OCI-LY1 (cell line): ENCODE data around the gene CUL2.

Experiments
- H2AFZ ChIP-seq: fragments of 200-600 bp; sonication (generic), shearing (Covaris generic); 2 replicates; pipeline ENCODE4 v1.6.0; 2014; ENCODE audit warnings: antibody characterized with exemption, mild to moderate bottlenecking, low read length
- H3F3A ChIP-seq: fragments of 200-600 bp; sonication (generic), shearing (Covaris generic); 2 replicates; pipeline ENCODE4 v1.6.0; 2014; ENCODE audit warnings: mild to moderate bottlenecking, antibody characterized with exemption, low read length, moderate library complexity; ENCODE audit not compliant: insufficient read depth
- H3K27ac ChIP-seq: fragments of 200-600 bp; sonication (generic); 2 replicates; pipeline ENCODE4 v1.5.1; 2014; ENCODE audit warnings: low read length, mixed run types, mild to moderate bottlenecking, low read depth; ENCODE audit not compliant: poor library complexity, severe bottlenecking
- H3K27me3 ChIP-seq: fragments of 200-600 bp; sonication (generic); 2 replicates; pipeline ENCODE4 v1.6.0; 2014; ENCODE audit warnings: antibody characterized with exemption, mild to moderate bottlenecking, low read length, moderate library complexity; ENCODE audit not compliant: insufficient read depth
- H3K36me3 ChIP-seq: fragments of 200-600 bp; sonication (generic); 2 replicates; pipeline ENCODE4 v1.6.1; 2014; ENCODE audit warnings: mild to moderate bottlenecking, antibody characterized with exemption, low read length, moderate library complexity, mixed read lengths; ENCODE audit not compliant: insufficient read depth
- H3K4me1 ChIP-seq: fragments of 200-600 bp; sonication (generic); 2 replicates; pipeline ENCODE4 v1.5.1; 2014; ENCODE audit warnings: mild to moderate bottlenecking, low read length, moderate library complexity; ENCODE audit not compliant: insufficient read depth, severe bottlenecking
- H3K4me2 ChIP-seq: fragments of 200-600 bp; sonication (generic), shearing (Covaris generic); 2 replicates; pipeline ENCODE4 v1.6.1; 2014; ENCODE audit warnings: low read length
- H3K4me3 ChIP-seq: fragments of 200-600 bp; sonication (generic); 2 replicates; pipeline ENCODE4 v1.5.1; 2014; ENCODE audit warnings: low read length, low read depth, mild to moderate bottlenecking, mixed read lengths; ENCODE audit not compliant: poor library complexity, severe bottlenecking
- H3K79me2 ChIP-seq: fragments of 200-600 bp; shearing (Covaris generic); 2 replicates; pipeline ENCODE4 v1.6.1; 2016; ENCODE audit warnings: mixed run types, low read length, mixed read lengths; ENCODE audit not compliant: insufficient read depth
- H3K9ac ChIP-seq: fragments of 200-600 bp; sonication (generic), shearing (Covaris generic); 2 replicates; pipeline ENCODE4 v1.6.1; 2014; ENCODE audit warnings: mild to moderate bottlenecking, low read length, mixed read lengths
- H3K9me2 ChIP-seq: fragments of 200-600 bp; sonication (generic), shearing (Covaris generic); 2 replicates; pipeline ENCODE4 v1.6.1; 2014; ENCODE audit warnings: low read depth, mild to moderate bottlenecking, low read length, mixed read lengths
- H3K9me3 ChIP-seq: fragments of 200-600 bp; shearing (Covaris generic); 2 replicates; pipeline ENCODE4 v1.6.1; 2014; ENCODE audit warnings: low read length, mixed read lengths
- H4K20me1 ChIP-seq: fragments of 200-600 bp; sonication (generic), shearing (Covaris generic); 2 replicates; pipeline ENCODE4 v1.6.0; 2016; ENCODE audit warnings: mild to moderate bottlenecking, low read length; ENCODE audit not compliant: insufficient read depth
- EZH2 ChIP-seq: fragments of 200-600 bp; sonication (generic), shearing (Covaris generic); IDR thresholded peaks from 2 replicates; pipeline ENCODE4 v1.8.0; 2017; ENCODE audit warnings: borderline replicate concordance, mixed run types, mild to moderate bottlenecking, antibody characterized with exemption, low read length, moderate library complexity, mixed read lengths
- TF ChIP-seq, protein P1 (sequence below): fragments of 200-600 bp; sonication (generic), shearing (Covaris generic); IDR thresholded peaks from 2 replicates; pipeline ENCODE4 v1.5.1; 2017; ENCODE audit warnings: mild to moderate bottlenecking, antibody characterized with exemption, low read length, moderate library complexity, mixed read lengths

Gene CUL2

DNA sequence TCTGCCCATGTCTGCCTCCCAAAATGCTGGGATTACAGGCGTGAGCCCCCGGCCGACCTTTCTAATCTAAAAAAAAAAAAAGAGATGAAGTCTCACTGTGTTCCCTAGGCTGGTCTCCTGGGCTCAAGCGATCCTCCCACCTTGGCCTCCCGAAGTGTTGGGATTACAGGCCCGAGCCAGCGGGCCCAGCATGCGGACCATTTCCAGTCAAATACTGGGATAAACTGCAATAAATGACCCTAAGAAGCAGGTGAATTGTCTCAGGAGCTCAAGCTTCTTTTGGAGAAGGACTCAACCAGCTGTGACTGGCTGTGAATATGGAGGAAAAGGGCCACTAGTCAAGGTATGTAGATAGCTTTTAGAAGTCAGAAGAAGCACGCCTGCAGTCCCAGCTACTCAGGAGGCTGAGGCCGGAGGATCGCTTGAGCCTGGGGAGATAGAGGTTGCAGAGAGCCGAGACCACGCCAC lies 36.0 kb upstream of the CUL2 start:
- Histone ChIP-seq H3K36me3 (no peaks in the 10 kb centered on the region; the same call in 1 of the 2 replicates), H3K4me1 (peaks cover 22% of the 10 kb centered on the region), H3K4me3 (peak overlapping the region; percentile 100), H3K9me3 (no peaks in the 10 kb centered on the region), H3K27me3 (no peaks in the 10 kb centered on the region), H3K4me2 (peak overlapping the region; percentile 95), H3K9me2 (no peaks in the 10 kb centered on the region), H3K27ac (peak overlapping the region; percentile 73), H3F3A (no peaks in the 10 kb centered on the region), H2AFZ (no peak overlapping the region), H4K20me1 (no peaks in the 10 kb centered on the region), H3K79me2 (no peaks in the 10 kb centered on the region), H3K9ac (peak overlapping the region; percentile 83)
- TF ChIP-seq, protein P1, sequence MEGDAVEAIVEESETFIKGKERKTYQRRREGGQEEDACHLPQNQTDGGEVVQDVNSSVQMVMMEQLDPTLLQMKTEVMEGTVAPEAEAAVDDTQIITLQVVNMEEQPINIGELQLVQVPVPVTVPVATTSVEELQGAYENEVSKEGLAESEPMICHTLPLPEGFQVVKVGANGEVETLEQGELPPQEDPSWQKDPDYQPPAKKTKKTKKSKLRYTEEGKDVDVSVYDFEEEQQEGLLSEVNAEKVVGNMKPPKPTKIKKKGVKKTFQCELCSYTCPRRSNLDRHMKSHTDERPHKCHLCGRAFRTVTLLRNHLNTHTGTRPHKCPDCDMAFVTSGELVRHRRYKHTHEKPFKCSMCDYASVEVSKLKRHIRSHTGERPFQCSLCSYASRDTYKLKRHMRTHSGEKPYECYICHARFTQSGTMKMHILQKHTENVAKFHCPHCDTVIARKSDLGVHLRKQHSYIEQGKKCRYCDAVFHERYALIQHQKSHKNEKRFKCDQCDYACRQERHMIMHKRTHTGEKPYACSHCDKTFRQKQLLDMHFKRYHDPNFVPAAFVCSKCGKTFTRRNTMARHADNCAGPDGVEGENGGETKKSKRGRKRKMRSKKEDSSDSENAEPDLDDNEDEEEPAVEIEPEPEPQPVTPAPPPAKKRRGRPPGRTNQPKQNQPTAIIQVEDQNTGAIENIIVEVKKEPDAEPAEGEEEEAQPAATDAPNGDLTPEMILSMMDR, result no peak
- TF ChIP-seq EZH2, result no peak

DNA sequence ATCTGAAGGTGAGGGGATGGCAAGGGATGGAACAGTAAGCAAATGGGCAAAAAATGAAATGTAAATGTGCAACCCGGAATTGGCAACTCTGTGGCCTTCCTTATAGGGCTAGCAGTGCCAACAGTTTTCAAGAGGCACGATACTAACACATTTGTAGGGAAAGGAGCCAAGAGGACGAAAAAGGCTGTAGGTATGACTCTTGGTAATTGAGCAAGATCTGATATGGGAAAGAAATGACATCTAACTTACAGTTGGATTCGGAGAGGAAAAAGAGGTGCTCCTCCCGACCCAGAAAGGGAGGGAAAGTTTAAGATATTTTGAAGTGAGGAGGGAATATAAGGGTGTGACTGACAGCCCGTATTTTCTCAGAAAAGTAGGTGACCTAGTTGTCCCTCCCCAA lies 34.4 kb upstream of the CUL2 start:
- Histone ChIP-seq H3K9me3 (no peaks in the 10 kb centered on the region), H3K9me2 (no peaks in the 10 kb centered on the region), H3K36me3 (no peaks in the 10 kb centered on the region; the same call in 1 of the 2 replicates), H3F3A (no peaks in the 10 kb centered on the region), H3K9ac (no peak overlapping the region), H3K4me3 (no peak overlapping the region), H3K79me2 (no peaks in the 10 kb centered on the region), H3K27me3 (no peaks in the 10 kb centered on the region), H3K4me2 (no peak overlapping the region), H2AFZ (no peak overlapping the region), H3K4me1 (peaks cover 15% of the 10 kb centered on the region), H3K27ac (no peak overlapping the region), H4K20me1 (no peaks in the 10 kb centered on the region)
- TF ChIP-seq, protein P1, result no peak
- no peak for TF ChIP-seq EZH2

DNA sequence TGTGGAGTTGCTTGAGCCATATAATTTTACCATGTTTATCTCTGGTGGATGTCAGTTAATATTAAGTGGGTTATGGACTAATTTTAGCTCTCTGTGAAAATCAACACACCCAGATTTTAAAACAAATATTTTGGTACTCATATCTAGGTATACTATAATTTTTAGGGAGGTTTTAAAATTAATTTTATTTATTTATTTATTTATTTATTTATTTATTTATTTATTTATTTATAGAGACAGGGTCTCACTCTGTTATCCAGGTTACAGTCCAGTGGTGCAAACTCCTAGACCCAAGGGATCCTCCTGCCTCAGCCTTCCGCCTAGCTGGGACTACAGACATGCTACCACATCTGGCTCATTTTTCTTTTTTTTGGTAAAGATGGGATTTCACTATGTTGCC lies 29.2 kb upstream of the CUL2 start:
- Histone ChIP-seq H3K4me3 (no peak overlapping the region), H3K4me2 (no peak overlapping the region), H3K9me3 (no peaks in the 10 kb centered on the region), H3K27me3 (no peaks in the 10 kb centered on the region), H2AFZ (no peak overlapping the region), H3K9ac (no peak overlapping the region), H3K79me2 (no peaks in the 10 kb centered on the region), H4K20me1 (no peaks in the 10 kb centered on the region), H3K9me2 (no peaks in the 10 kb centered on the region), H3K36me3 (no peaks in the 10 kb centered on the region), H3K27ac (no peak overlapping the region), H3F3A (no peaks in the 10 kb centered on the region), H3K4me1 (no peaks in the 10 kb centered on the region)
- TF ChIP-seq, protein P1, result no peak
- no peak for TF ChIP-seq EZH2
